Mesendoderm (in vitro differentiated cells): ENCODE measurements around the gene ARF1.

Experiments
- DNase-seq: peaks from one replicate; pipeline ENCODE4 v3.0.0; 2013
- H2AK5ac ChIP-seq: 2 replicates; pipeline ENCODE4 v1.6.1; 2013; ENCODE audit warnings: low read length, inconsistent platforms
- H2BK120ac ChIP-seq: 2 replicates; pipeline ENCODE4 v1.6.1; 2013; ENCODE audit warnings: low read depth, mild to moderate bottlenecking, low read length, moderate library complexity, mixed read lengths
- H2BK15ac ChIP-seq: replicated peaks from 2 replicates; pipeline ENCODE4 v1.6.1; 2013; ENCODE audit warnings: low read depth, mild to moderate bottlenecking, moderate library complexity
- H2BK5ac ChIP-seq: 2 replicates; pipeline ENCODE4 v1.6.1; 2013; ENCODE audit warnings: low read length, inconsistent platforms
- H3K18ac ChIP-seq: 2 replicates; pipeline ENCODE4 v1.6.1; 2013; ENCODE audit warnings: mild to moderate bottlenecking, low read length, mixed read lengths
- H3K23ac ChIP-seq: one replicate; pipeline ENCODE4 v1.6.1; 2013; ENCODE audit warnings: low read length
- H3K27ac ChIP-seq: 2 replicates; pipeline ENCODE4 v1.5.1; 2013; ENCODE audit warnings: low read depth, mild to moderate bottlenecking, inconsistent platforms, low read length, moderate library complexity
- H3K27me3 ChIP-seq: 2 replicates; pipeline ENCODE4 v1.6.1; 2013; ENCODE audit warnings: low read length, control low read depth, mild to moderate bottlenecking, inconsistent platforms; ENCODE audit not compliant: insufficient read depth, poor library complexity
- H3K36me3 ChIP-seq: 2 replicates; pipeline ENCODE4 v1.6.1; 2013; ENCODE audit warnings: low read length, inconsistent platforms; ENCODE audit not compliant: control insufficient read depth, insufficient read depth
- H3K4ac ChIP-seq: one replicate; pipeline ENCODE4 v1.6.1; 2013; ENCODE audit warnings: low read depth, mild to moderate bottlenecking, low read length, moderate library complexity
- H3K4me1 ChIP-seq: 2 replicates; pipeline ENCODE4 v1.6.1; 2013; ENCODE audit warnings: low read depth, low read length, inconsistent platforms; ENCODE audit not compliant: control insufficient read depth
- H3K4me2 ChIP-seq: 2 replicates; pipeline ENCODE4 v1.6.1; 2013; ENCODE audit warnings: low read length
- H3K4me3 ChIP-seq: 2 replicates; pipeline ENCODE4 v1.5.1; 2013; ENCODE audit warnings: mild to moderate bottlenecking, low read length
- H3K56ac ChIP-seq: one replicate; pipeline ENCODE4 v1.6.1; 2013; ENCODE audit warnings: low read length
- H3K79me1 ChIP-seq: 2 replicates; pipeline ENCODE4 v1.6.1; 2013; ENCODE audit warnings: low read length, inconsistent platforms
- H3K79me2 ChIP-seq: 2 replicates; pipeline ENCODE4 v1.6.1; 2013; ENCODE audit warnings: mild to moderate bottlenecking, low read length; ENCODE audit not compliant: control insufficient read depth, insufficient read depth
- H3K9ac ChIP-seq: 2 replicates; pipeline ENCODE4 v1.6.1; 2013; ENCODE audit warnings: low read length, inconsistent platforms
- H4K5ac ChIP-seq: one replicate; pipeline ENCODE4 v1.6.1; 2013; ENCODE audit warnings: low read length
- H4K8ac ChIP-seq: one replicate; pipeline ENCODE4 v1.6.1; 2013; ENCODE audit warnings: low read depth, mild to moderate bottlenecking, control low read depth, low read length, moderate library complexity
- WGBS: extraction: QIAGEN DNeasy Blood & Tissue Kit; methylation state at CpG from one replicate; pipeline ENCODE4 v1.1.7; 2013; ENCODE audit warnings: low lambda C conversion rate, missing lambda C conversion rate; ENCODE audit not compliant: insufficient coverage; ENCODE audit errors: extremely low coverage; 5-methylcytosine and 5-hydroxymethylcytosine counted together

The ARF1 gene

GRCh38 chr1:228144993-228145343 is 62.5 kb downstream of the ARF1 start:
- no peak overlapping the region for H3K23ac ChIP-seq
- H3K79me2 ChIP-seq = peaks cover 36% of the 10 kb centered on the region
- H3K79me1 ChIP-seq = peaks cover 37% of the 10 kb centered on the region
- no peak overlapping the region for H3K4me3 ChIP-seq
- H2BK5ac ChIP-seq = no peak overlapping the region
- no peak overlapping the region for H3K56ac ChIP-seq
- H3K4me2 ChIP-seq = no peak overlapping the region
- no peaks in the 10 kb centered on the region for H3K36me3 ChIP-seq
- H2AK5ac ChIP-seq = no peak overlapping the region
- DNase-seq = no peak
- H2BK15ac ChIP-seq = no peak overlapping the region
- no peaks in the 10 kb centered on the region for H3K4me1 ChIP-seq
- no peak overlapping the region for H3K9ac ChIP-seq
- no peak overlapping the region for H4K8ac ChIP-seq
- no peak overlapping the region for H3K4ac ChIP-seq
- H4K5ac ChIP-seq = no peak overlapping the region
- WGBS = no CpG with 5 or more reads among the region's 8 CpGs
- no peak overlapping the region for H3K18ac ChIP-seq
- H2BK120ac ChIP-seq = no peak overlapping the region
- no peak overlapping the region for H3K27ac ChIP-seq
- no peaks in the 10 kb centered on the region for H3K27me3 ChIP-seq

- Histone ChIP-seq H2BK120ac (no peak overlapping the region), H4K8ac (no peak overlapping the region), H3K56ac (no peak overlapping the region), H3K4ac (no peak overlapping the region), H2BK15ac (no peak overlapping the region), H3K4me1 (no peaks in the 10 kb centered on the region), H3K4me2 (no peak overlapping the region), H3K23ac (no peak overlapping the region), H3K4me3 (no peak overlapping the region), H3K9ac (no peak overlapping the region), H3K79me1 (peaks cover 36% of the 10 kb centered on the region), H3K79me2 (peaks cover 35% of the 10 kb centered on the region), H4K5ac (no peak overlapping the region), H2BK5ac (no peak overlapping the region), H2AK5ac (no peak overlapping the region), H3K18ac (no peak overlapping the region), H3K36me3 (no peaks in the 10 kb centered on the region), H3K27me3 (no peaks in the 10 kb centered on the region), H3K27ac (no peak overlapping the region)
- WGBS = no CpG with 5 or more reads among the region's 31 CpGs
- DNase-seq = no peak
Measured at GRCh38 chr1:228145463-228146416, 63.2 kb downstream of the ARF1 start.

GRCh38 chr1:228146417-228147150 is 64.1 kb downstream of the ARF1 start:
- Histone ChIP-seq H3K4me1 (no peaks in the 10 kb centered on the region), H3K56ac (no peak overlapping the region), H3K36me3 (no peaks in the 10 kb centered on the region), H3K27ac (no peak overlapping the region), H3K79me2 (peaks cover 26% of the 10 kb centered on the region), H2BK15ac (no peak overlapping the region), H3K4me2 (no peak overlapping the region), H4K5ac (no peak overlapping the region), H3K4me3 (no peak overlapping the region), H2AK5ac (no peak overlapping the region), H3K27me3 (no peaks in the 10 kb centered on the region), H3K18ac (no peak overlapping the region), H3K79me1 (peaks cover 28% of the 10 kb centered on the region), H2BK120ac (no peak overlapping the region), H3K23ac (no peak overlapping the region), H2BK5ac (no peak overlapping the region), H4K8ac (no peak overlapping the region), H3K4ac (no peak overlapping the region), H3K9ac (no peak overlapping the region)
- no peak for DNase-seq
- no CpG with 5 or more reads among the region's 18 CpGs for WGBS

GRCh38 chr1:228147151-228147693 is 64.7 kb downstream of the ARF1 start:
- no CpG with 5 or more reads among the region's 20 CpGs for WGBS
- no peak overlapping the region for H4K5ac ChIP-seq
- no peak overlapping the region for H2BK120ac ChIP-seq
- H3K4me3 ChIP-seq = no peak overlapping the region
- no peak overlapping the region for H4K8ac ChIP-seq
- no peak overlapping the region for H3K23ac ChIP-seq
- H3K79me2 ChIP-seq = peaks cover 20% of the 10 kb centered on the region
- H3K9ac ChIP-seq = no peak overlapping the region
- no peaks in the 10 kb centered on the region for H3K36me3 ChIP-seq
- H3K56ac ChIP-seq = no peak overlapping the region
- no peak overlapping the region for H2AK5ac ChIP-seq
- no peak overlapping the region for H3K18ac ChIP-seq
- no peaks in the 10 kb centered on the region for H3K27me3 ChIP-seq
- H2BK15ac ChIP-seq = no peak overlapping the region
- peaks cover 22% of the 10 kb centered on the region for H3K79me1 ChIP-seq
- DNase-seq = no peak
- H3K4me2 ChIP-seq = no peak overlapping the region
- no peak overlapping the region for H2BK5ac ChIP-seq
- no peak overlapping the region for H3K27ac ChIP-seq
- H3K4me1 ChIP-seq = no peaks in the 10 kb centered on the region
- no peak overlapping the region for H3K4ac ChIP-seq

- H4K5ac ChIP-seq = no peak overlapping the region
- H3K79me2 ChIP-seq = peaks cover 14% of the 10 kb centered on the region
- no peak overlapping the region for H3K23ac ChIP-seq
- H3K4ac ChIP-seq = no peak overlapping the region
- no peak overlapping the region for H3K18ac ChIP-seq
- no peak overlapping the region for H2BK15ac ChIP-seq
- no peak overlapping the region for H3K9ac ChIP-seq
- H2BK5ac ChIP-seq = no peak overlapping the region
- no peak overlapping the region for H2AK5ac ChIP-seq
- no peak overlapping the region for H3K27ac ChIP-seq
- no CpG with 5 or more reads among the region's 4 CpGs for WGBS
- no peak for DNase-seq
- no peak overlapping the region for H2BK120ac ChIP-seq
- no peak overlapping the region for H3K4me2 ChIP-seq
- H3K27me3 ChIP-seq = no peaks in the 10 kb centered on the region
- H4K8ac ChIP-seq = no peak overlapping the region
- H3K4me1 ChIP-seq = no peaks in the 10 kb centered on the region
- H3K79me1 ChIP-seq = peaks cover 18% of the 10 kb centered on the region
- no peak overlapping the region for H3K4me3 ChIP-seq
- no peak overlapping the region for H3K56ac ChIP-seq
- no peaks in the 10 kb centered on the region for H3K36me3 ChIP-seq
Measured at GRCh38 chr1:228147768-228148167, 65.3 kb downstream of the ARF1 start.
